Fibroblast of lung (primary cell): Measurements from ENCODE around the gene RGS7.
"Not testable (repeated sequence)": the region's sequence is repeated elsewhere in the genome, so short reads cannot be mapped to it uniquely, and the experiment has no call there.

Experiments
- CTCF ChIP-seq, 2 donors: IDR thresholded peaks in 1 of 2; conservative IDR thresholded peaks in 1 of 2; 1 replicate in 1 of 2; 2 replicates in 1 of 2; pipeline ENCODE4 v1.5.1; 2011 to 2012; ENCODE audit warnings: low read length in 2 of 2, control low read depth in 1 of 2, inconsistent platforms in 1 of 2, low read depth in 1 of 2, mild to moderate bottlenecking in 1 of 2
- EZH2 ChIP-seq: IDR thresholded peaks from 2 replicates; pipeline ENCODE4 v1.5.1; 2012; ENCODE audit warnings: low read length, control low read depth, mild to moderate bottlenecking; ENCODE audit errors: missing control alignments

- TF ChIP-seq CTCF (conservative IDR thresholded peaks at IDR 0.05 in 1 of 2, IDR thresholded peaks at IDR 0.05 in 1 of 2; ENCODE audit: low read depth in 1 of 2, low read length in 2 of 2); EZH2: not testable (repeated sequence)
Measured at GRCh38 chr1:241222813-241223212, 134.2 kb downstream of the RGS7 start.
